ENCODE measurements around the gene ALK.

ALK gene

GRCh38 chr2:29567906-29568520, 353.4 kb downstream of the ALK start:
- DNase-seq = no peak

GRCh38 chr2:29563697-29564096, 357.7 kb downstream of the ALK start:
- no peak for DNase-seq

DNA sequence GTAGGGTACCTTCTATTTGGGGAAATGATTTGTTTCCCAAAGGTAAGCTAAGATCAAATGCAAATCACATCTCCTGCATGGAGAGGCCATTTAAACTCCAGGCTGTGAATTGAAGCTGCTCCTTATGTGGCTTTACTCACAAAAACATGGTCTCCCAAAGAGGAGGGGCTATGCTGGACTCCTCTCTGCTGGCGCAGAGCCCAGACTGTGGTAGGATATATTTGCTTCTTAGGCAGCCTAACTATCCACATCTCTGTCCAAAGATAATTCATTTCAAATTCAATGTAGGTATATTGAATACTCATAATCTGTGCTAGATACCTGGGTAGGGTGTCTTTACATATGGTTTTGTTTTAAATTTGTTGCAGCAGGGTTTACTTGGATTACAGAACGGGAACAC, 358.5 kb downstream of the ALK start:
- peak; percentile 15 for DNase-seq

DNA sequence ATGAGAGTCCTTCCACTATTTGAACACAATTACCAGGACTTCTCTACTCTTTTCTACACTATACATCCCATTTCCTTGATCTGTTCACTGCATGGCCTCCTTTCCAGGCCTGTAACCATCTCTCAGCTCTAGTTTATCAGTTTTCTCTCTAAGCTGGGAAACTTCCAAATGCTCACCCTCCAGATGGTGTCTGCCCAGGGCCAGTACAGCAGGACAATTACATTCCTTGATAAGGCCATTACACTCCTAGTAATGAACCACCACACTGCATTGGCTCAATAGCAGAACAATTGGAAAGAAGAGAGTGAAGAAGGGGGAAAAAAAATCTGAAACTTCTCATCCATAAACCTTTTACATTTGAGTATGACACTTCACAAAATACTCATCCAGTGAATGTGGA, 359.1 kb downstream of the ALK start:
- DNase-seq = no peak

GRCh38 chr2:29561628-29562027, 359.8 kb downstream of the ALK start:
- DNase-seq = no peak

DNA sequence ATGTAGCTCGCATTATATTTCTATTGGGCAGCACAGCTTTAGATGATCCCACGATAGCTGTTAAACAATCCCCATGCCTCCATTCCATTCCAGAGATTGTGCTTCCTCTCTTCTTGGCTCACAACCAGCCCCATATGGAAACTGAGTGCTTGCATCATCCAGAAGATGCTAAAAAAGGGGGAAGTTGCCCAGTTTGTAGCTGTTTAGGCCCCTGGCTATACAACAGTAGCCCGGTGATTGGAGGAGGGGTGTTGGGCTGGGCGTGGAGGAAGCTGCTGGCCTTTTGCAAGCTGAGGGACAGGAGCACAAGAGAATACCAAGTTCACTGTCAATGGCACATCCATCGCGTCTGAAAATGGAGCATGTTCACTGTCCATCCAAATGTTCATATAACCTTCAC, 360.2 kb downstream of the ALK start:
- no peak for DNase-seq

GRCh38 chr2:29560566-29560965, 360.8 kb downstream of the ALK start:
- DNase-seq = no peak

DNA sequence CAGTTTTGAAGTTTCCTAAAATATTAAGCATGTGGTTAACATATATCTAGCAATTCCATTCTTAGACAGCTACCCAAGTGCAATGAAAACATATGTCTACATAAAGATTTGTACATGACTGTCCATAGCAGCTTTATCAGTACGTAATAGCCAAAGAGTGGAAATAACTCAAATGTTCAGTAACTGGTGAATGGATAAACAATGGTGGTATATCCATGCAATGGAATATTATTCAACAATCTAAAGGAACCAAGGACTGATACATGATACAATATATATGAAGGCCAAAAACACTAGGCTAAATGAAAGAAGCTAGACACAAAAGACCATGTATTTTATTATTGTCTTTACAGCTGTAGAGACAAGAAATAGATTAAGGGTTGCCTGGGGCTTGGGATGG, 361.4 kb downstream of the ALK start:
- DNase-seq = no peak

DNA sequence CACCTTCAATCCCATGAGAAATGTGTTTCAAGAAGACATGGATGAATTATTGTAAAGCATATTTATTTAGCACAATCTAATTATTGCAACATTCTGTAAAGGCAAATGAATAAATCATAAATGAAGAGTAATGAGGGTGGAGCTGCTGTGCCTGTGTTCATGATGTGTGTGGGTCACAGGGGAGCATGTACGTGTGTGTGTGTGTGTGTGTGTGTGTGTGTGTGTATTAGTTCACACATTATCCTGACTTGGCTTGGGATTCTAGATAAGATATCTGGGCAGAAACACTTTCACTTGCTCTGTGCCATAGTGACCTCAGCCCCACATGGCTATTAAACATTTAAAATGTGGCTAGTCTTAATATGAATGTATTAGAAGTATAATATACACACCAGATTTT, 361.8 kb downstream of the ALK start:
- DNase-seq = no peak

DNA sequence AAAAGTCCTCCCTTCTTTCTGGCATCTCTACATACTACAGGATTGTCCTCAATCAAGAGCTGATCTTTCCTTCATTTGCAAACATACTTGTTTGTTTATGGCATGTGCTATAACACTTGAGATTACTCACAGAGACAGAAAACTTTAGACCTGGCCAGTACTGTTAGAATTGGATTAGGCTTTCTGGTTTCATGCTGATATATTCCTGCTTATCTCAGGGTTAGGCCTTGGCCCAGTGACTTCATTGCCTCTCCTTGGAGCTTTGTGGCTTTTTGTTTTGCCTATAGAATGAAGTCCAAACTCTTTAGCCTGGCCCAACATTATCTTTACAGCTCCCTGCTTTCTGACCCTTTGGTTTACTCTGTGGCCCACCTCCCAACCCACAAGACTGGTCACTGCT, 363.3 kb downstream of the ALK start:
- no peak for DNase-seq

GRCh38 chr2:29557268-29557667, 364.1 kb downstream of the ALK start:
- DNase-seq = no peak

DNA sequence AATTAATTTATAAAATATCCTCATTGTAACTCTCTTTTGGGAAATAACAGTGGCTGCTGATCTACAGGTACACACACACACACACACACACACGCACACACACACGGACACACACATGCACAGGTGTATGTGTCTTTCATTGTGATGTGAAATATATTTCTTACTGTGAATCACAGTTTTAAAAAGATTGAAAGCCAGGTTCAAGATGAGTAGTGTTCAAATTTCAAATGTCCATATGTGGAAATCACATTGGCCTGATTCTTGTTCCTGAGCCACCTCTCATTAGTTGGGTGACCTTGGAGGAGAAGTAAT, 372.4 kb downstream of the ALK start:
- DNase-seq = no peak

DNA sequence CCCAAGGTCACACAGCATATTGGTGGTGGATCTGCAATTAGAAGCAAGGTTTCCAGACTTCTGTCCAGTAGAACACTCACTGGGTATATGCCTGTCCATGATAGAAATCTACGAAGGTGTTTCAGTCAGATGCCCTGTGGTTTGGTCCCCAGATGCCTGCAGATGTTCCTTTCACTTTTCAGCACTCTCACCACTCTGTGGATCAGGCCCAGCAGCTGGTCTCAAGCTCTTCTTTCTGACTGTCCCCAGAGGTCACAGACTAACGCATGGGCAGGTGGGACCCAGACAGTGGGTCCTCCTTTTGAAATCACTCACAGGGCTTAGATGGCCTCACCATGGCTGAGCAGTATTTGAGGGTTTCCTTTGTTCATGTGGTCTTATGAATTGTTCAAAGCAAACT, 376.5 kb downstream of the ALK start:
- DNase-seq = no peak

- no peak for DNase-seq
These were observed 377.4 kb downstream of the ALK start for GRCh38 chr2:29544031-29544430.

- DNase-seq = no peak
These were observed 386.2 kb downstream of the ALK start for GRCh38 chr2:29535188-29535587.

- DNase-seq = no peak
These were observed 388.9 kb downstream of the ALK start for GRCh38 chr2:29532436-29532835.

DNA sequence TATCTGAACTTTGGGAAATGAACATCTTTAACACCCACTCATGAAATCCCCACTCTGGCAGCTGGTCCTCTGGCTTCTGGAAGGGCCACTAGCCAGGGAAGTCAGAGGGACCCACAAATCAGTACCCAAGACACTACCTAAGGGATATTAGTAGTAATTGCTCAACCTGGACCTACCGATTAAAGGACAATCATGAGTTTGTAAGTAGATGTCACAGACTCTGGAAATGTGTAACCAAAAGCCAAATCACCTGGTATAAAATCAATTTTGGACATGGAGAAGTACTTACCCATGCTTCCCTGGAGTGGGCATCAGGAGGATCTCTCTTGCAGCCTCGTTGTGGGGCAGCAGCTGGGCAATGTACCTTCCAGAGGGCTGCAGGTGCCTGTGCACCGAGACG, 389.8 kb downstream of the ALK start:
- DNase-seq = no peak

DNA sequence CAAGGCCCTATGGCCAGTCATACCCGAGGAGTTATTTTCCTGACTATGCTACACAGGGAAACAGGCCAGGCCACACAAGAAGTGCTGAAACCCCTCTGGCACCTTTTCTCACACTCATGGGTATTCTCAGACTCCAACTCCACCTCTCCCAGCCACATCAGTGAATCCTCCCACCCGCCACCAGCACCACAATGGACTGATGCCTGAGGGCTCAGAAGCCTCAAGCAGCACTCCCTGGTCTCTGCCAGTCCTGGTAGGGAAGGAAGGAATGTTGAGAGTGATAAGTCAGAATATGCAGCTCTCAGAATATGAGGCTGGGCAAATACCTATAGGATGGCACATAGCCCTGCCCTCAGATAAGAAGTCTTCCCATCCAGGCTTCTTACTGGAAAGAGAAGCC, 391.1 kb downstream of the ALK start:
- DNase-seq = no peak

- DNase-seq = no peak
These were observed 392.4 kb downstream of the ALK start for GRCh38 chr2:29528891-29529520.

DNA sequence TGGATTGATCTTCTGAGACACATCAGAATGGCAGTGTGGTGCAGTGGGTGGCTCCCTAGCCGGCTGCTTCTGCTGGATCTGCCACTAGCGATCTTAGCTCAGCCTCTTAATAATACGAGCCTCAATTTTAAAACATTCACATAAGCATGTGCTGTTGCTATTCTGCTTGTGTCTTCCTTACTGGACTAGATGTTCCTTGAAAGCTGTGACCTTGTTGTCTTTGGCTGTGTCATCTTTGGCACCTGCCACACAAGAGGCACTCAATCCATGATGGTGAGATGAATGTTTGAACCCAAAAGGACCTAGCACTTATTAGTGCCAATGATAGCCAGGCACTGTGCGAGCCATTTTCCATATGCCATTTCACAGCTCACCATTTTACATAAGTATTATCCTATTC, 393.0 kb downstream of the ALK start:
- no peak for DNase-seq

GRCh38 chr2:29527947-29528346, 393.4 kb downstream of the ALK start:
- DNase-seq = no peak

- no peak for DNase-seq
These were observed 394.5 kb downstream of the ALK start for GRCh38 chr2:29526587-29527586.

DNA sequence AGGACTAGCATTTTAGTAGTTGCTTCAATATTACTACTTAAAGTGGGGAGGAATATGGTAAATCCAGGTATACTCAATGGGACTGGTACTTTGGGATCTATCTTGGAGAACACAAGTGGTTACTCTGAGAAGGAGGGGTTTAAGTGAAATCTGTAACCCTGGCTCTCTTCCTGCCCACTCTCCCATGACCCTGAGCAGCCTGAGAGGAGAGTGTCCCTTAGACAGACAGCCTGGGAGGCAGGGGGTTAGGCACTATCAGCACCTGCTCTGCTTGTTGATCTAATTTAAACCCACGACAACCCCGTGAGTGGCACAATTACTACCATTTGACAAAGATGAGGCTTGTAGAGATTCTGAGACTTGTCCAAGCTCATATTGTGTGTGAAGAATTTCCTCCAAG, 395.5 kb downstream of the ALK start:
- no peak for DNase-seq

- DNase-seq = no peak
These were observed 396.7 kb downstream of the ALK start for GRCh38 chr2:29524652-29525051.

All from NCI-H1092 (cell line).